Measurements from ENCODE around the gene DNAJB2.

GRCh38 chr2:219246559-219246958 lies 32.6 kb upstream of the DNAJB2 start:
- TF ChIP-seq POLR2A (IDR thresholded peaks at IDR 0.05; ENCODE audit: low read depth, low read length) (no peak), POLR2AphosphoS5 (IDR thresholded peaks at IDR 0.05; ENCODE audit: low read depth, low read length) (no peak)
